Trophoblast cell (in vitro differentiated cells and primary cell): ENCODE measurements around the gene KCNH8.
"Not testable (repeated sequence)": the region's sequence is repeated elsewhere in the genome, so short reads cannot be mapped to it uniquely, and the experiment has no call there.

Source experiments
- DNase-seq, 2 donors: peaks; one replicate each; pipeline ENCODE4 v3.0.0-alpha.2; 2016
- H2AFZ ChIP-seq: 2 replicates; pipeline ENCODE4 v1.6.1; 2013; ENCODE audit warnings: low read length, moderate library complexity, mild to moderate bottlenecking; ENCODE audit not compliant: insufficient read depth, poor library complexity
- H2AK5ac ChIP-seq: 2 replicates; pipeline ENCODE4 v1.6.1; 2013; ENCODE audit warnings: mild to moderate bottlenecking, low read length
- H2BK120ac ChIP-seq: 2 replicates; pipeline ENCODE4 v1.6.1; 2013; ENCODE audit warnings: low read length, mild to moderate bottlenecking, moderate library complexity; ENCODE audit not compliant: insufficient read depth, poor library complexity
- H2BK12ac ChIP-seq: 2 replicates; pipeline ENCODE4 v1.6.1; 2013; ENCODE audit warnings: mild to moderate bottlenecking, low read length, moderate library complexity
- H2BK5ac ChIP-seq: 2 replicates; pipeline ENCODE4 v1.6.1; 2013; ENCODE audit warnings: low read length, low read depth, moderate library complexity, mild to moderate bottlenecking; ENCODE audit not compliant: poor library complexity
- H3K14ac ChIP-seq: 2 replicates; pipeline ENCODE4 v1.6.1; 2013; ENCODE audit warnings: mild to moderate bottlenecking, low read length
- H3K18ac ChIP-seq: 2 replicates; pipeline ENCODE4 v1.6.1; 2013; ENCODE audit warnings: mild to moderate bottlenecking, low read length
- H3K23ac ChIP-seq: 2 replicates; pipeline ENCODE4 v1.6.1; 2013; ENCODE audit warnings: low read length
- H3K27ac ChIP-seq: 2 replicates; pipeline ENCODE4 v1.5.1; 2013; ENCODE audit warnings: low read depth, mild to moderate bottlenecking, inconsistent platforms, low read length, moderate library complexity
- H3K27me3 ChIP-seq: 2 replicates; pipeline ENCODE4 v1.6.1; 2013; ENCODE audit warnings: inconsistent platforms, mild to moderate bottlenecking, low read length, moderate library complexity; ENCODE audit not compliant: insufficient read depth
- H3K36me3 ChIP-seq, 2 experiments: 1 replicate in 1 of 2; 2 replicates in 1 of 2; pipeline ENCODE4 v1.6.1; 2013; ENCODE audit warnings: low read length in 2 of 2, mild to moderate bottlenecking in 2 of 2, moderate library complexity in 1 of 2; ENCODE audit not compliant: insufficient read depth in 2 of 2, control insufficient read depth in 1 of 2
- H3K4ac ChIP-seq: 2 replicates; pipeline ENCODE4 v1.6.1; 2013; ENCODE audit warnings: low read depth, mild to moderate bottlenecking, low read length, moderate library complexity
- H3K4me1 ChIP-seq, 2 experiments: 1 replicate in 1 of 2; 2 replicates in 1 of 2; pipeline ENCODE4 v1.6.1; 2013; ENCODE audit warnings: low read length in 2 of 2, mild to moderate bottlenecking in 2 of 2, moderate library complexity in 1 of 2; ENCODE audit not compliant: insufficient read depth in 2 of 2, control insufficient read depth in 1 of 2
- H3K4me2 ChIP-seq: 2 replicates; pipeline ENCODE4 v1.6.1; 2013; ENCODE audit warnings: inconsistent platforms, mild to moderate bottlenecking, low read length, moderate library complexity
- H3K4me3 ChIP-seq: 2 replicates; pipeline ENCODE4 v1.5.1; 2013; ENCODE audit warnings: mild to moderate bottlenecking, low read depth, low read length, inconsistent platforms
- H3K79me1 ChIP-seq: one replicate; pipeline ENCODE4 v1.6.1; 2013; ENCODE audit warnings: low read length
- H3K79me2 ChIP-seq: 2 replicates; pipeline ENCODE4 v1.6.1; 2013; ENCODE audit warnings: low read length, mild to moderate bottlenecking; ENCODE audit not compliant: control insufficient read depth, insufficient read depth, poor library complexity
- H3K9ac ChIP-seq: 2 replicates; pipeline ENCODE4 v1.6.1; 2013; ENCODE audit warnings: mild to moderate bottlenecking, low read length
- H3K9me3 ChIP-seq: 2 replicates; pipeline ENCODE4 v1.6.1; 2013; ENCODE audit warnings: low read depth, mild to moderate bottlenecking, control low read depth, inconsistent platforms, low read length; ENCODE audit not compliant: insufficient read depth
- H4K12ac ChIP-seq: 2 replicates; pipeline ENCODE4 v1.6.1; 2013; ENCODE audit warnings: low read depth, mild to moderate bottlenecking, low read length, moderate library complexity
- H4K8ac ChIP-seq: 2 replicates; pipeline ENCODE4 v1.6.1; 2013; ENCODE audit warnings: low read depth, mild to moderate bottlenecking, low read length, moderate library complexity
- H4K91ac ChIP-seq: one replicate; pipeline ENCODE4 v1.6.1; 2013; ENCODE audit warnings: low read depth, mild to moderate bottlenecking, low read length, moderate library complexity
- WGBS: extraction: QIAGEN DNeasy Blood & Tissue Kit; methylation state at CpG from one replicate; pipeline ENCODE4 v1.1.7; 2013; ENCODE audit warnings: missing lambda C conversion rate; ENCODE audit not compliant: insufficient read length, insufficient coverage; ENCODE audit errors: extremely low coverage; 5-methylcytosine and 5-hydroxymethylcytosine counted together

Gene KCNH8

DNA sequence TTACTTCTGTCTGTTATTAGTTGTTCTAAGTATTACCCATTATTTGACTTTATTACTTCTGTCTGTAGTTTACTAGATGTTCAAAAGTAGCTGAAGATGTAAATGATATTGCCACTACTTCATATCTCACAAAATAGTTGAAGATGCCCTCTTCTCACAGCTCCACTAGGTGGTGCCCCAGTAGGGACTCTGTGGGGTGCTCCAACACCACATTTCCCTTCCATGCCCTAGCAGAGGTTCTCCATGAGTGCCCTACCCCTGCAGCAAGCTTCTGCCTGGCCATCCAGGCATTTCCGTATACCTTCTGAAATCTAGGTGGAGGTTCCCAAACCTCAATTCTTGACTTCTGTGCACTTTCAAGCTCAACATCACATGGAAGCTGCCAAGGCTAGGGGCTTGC lies 80.8 kb downstream of the KCNH8 start:
- no peak overlapping the region for H3K9ac ChIP-seq
- no peak overlapping the region for H3K23ac ChIP-seq
- no peaks in the 10 kb centered on the region for H3K79me1 ChIP-seq
- H3K79me2 ChIP-seq: no peaks in the 10 kb centered on the region
- no peak overlapping the region for H3K4me3 ChIP-seq
- H3K14ac ChIP-seq: no peak overlapping the region
- no peak overlapping the region for H2BK5ac ChIP-seq
- WGBS: no CpG with 5 or more reads among the region's 1 CpG
- H2AK5ac ChIP-seq: no peak overlapping the region
- no peak overlapping the region for H4K91ac ChIP-seq
- no peak overlapping the region for H4K8ac ChIP-seq
- H3K27me3 ChIP-seq: no peaks in the 10 kb centered on the region
- no peak for DNase-seq
- H3K18ac ChIP-seq: no peak overlapping the region
- no peaks in the 10 kb centered on the region for H3K36me3 ChIP-seq
- no peak overlapping the region for H2AFZ ChIP-seq
- H3K4me1 ChIP-seq: no peaks in the 10 kb centered on the region
- H3K4me2 ChIP-seq: no peak overlapping the region
- no peak overlapping the region for H4K12ac ChIP-seq
- H2BK12ac ChIP-seq: no peak overlapping the region
- no peak overlapping the region for H3K4ac ChIP-seq
- no peak overlapping the region for H2BK120ac ChIP-seq
- no peaks in the 10 kb centered on the region for H3K9me3 ChIP-seq
- no peak overlapping the region for H3K27ac ChIP-seq

DNA sequence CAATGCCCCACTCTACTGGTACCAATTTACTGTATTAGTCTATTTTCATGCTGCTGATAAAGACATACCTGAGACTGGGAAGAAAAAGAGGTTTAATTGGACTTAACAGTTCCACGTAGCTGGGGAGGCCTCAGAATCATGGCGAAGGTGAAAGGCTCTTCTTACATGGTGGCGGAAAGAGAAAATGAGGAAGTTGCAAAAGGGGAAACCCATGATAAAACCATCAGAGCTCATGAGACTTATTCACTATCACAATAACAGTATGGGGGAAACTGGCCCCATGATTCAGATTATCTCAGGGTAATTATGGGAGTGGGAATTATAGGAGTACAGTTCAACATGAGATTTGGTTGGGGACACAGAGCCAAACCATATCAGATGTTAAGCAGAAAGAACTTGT lies 81.6 kb downstream of the KCNH8 start:
- H4K91ac ChIP-seq: not testable (repeated sequence)

DNA sequence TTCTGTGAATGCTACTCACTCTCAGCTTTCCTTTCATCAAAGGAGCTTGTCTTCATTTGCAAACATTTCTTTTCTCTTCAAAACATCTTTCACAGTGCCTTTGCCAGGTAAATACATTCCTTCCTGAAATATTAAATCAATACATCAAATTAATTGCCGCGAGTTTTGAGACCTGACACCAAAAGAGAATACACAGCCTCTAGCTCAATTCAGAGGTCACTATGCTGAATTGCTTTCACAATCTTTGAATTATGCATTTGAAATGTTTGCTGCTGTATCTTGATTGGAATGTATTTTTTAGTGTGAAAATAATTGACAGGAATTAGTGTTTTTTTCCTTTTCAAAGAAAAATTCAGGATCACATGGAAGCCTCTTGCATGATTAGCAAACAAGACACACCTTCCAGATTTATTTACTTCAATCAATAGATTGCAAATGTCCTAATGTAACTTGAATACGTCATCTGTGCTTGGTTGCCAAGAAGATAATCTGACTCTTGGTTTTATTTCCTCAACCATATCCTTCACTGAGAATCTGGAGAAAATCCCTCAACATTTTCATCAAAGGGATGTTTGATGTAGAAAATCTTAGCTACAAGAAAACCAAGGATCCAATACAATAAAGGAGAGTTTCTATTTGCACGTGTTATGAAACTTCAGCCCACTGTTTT lies 83.6 kb downstream of the KCNH8 start:
- Histone ChIP-seq H3K18ac (no peak overlapping the region), H3K23ac (no peak overlapping the region), H2BK12ac (no peak overlapping the region), H3K27me3 (no peaks in the 10 kb centered on the region), H3K36me3 (no peaks in the 10 kb centered on the region), H3K9ac (no peak overlapping the region), H2BK120ac (no peak overlapping the region), H4K12ac (no peak overlapping the region), H3K9me3 (no peaks in the 10 kb centered on the region), H4K91ac (no peak overlapping the region), H3K79me1 (no peaks in the 10 kb centered on the region), H4K8ac (no peak overlapping the region), H3K4me1 (no peaks in the 10 kb centered on the region), H2BK5ac (no peak overlapping the region), H2AK5ac (no peak overlapping the region), H3K4me3 (no peak overlapping the region), H3K14ac (no peak overlapping the region), H3K79me2 (no peaks in the 10 kb centered on the region), H3K27ac (no peak overlapping the region), H3K4me2 (no peak overlapping the region), H2AFZ (no peak overlapping the region), H3K4ac (no peak overlapping the region)
- no peak for DNase-seq
- no CpG with 5 or more reads among the region's 4 CpGs for WGBS

More for the DNA sequence above, 81.6 kb downstream of the KCNH8 start:
- not testable (repeated sequence) for H3K23ac ChIP-seq, H2BK5ac ChIP-seq, H3K4me2 ChIP-seq, H2BK120ac ChIP-seq, DNase-seq, H3K79me1 ChIP-seq, H2BK12ac ChIP-seq, H3K18ac ChIP-seq, H3K9ac ChIP-seq, H3K4ac ChIP-seq, H3K27ac ChIP-seq, H3K79me2 ChIP-seq, H3K27me3 ChIP-seq, H4K8ac ChIP-seq, H3K14ac ChIP-seq, H4K12ac ChIP-seq, H3K9me3 ChIP-seq, H2AFZ ChIP-seq, H3K4me1 ChIP-seq, H3K36me3 ChIP-seq, H2AK5ac ChIP-seq, H3K4me3 ChIP-seq
- WGBS: no CpG with 5 or more reads among the region's 3 CpGs

DNA sequence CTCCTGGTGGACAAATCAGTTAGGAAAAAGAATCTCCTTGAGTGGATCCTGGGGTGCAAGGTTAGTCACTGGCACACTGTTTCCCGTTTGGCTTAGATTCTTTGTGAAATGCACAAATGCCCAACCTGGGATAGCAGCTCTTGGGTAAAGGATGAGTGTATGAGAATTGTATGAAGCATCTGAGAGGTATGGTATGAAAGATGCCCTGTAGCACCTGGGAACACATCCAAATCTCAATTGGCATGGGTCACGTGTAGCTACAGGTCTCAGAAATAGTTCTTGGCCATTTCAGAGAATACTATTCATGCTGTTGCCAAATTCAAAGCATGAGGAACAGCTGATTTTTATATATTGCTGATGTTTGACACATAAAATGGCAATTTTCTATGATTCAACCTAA lies 84.3 kb downstream of the KCNH8 start:
- DNase-seq: no peak
- H3K23ac ChIP-seq: no peak overlapping the region
- no peak overlapping the region for H3K4me3 ChIP-seq
- H3K14ac ChIP-seq: no peak overlapping the region
- WGBS: no CpG with 5 or more reads among the region's 2 CpGs
- no peak overlapping the region for H2BK5ac ChIP-seq
- no peak overlapping the region for H2BK120ac ChIP-seq
- no peak overlapping the region for H3K4ac ChIP-seq
- H4K91ac ChIP-seq: no peak overlapping the region
- H2AFZ ChIP-seq: no peak overlapping the region
- no peaks in the 10 kb centered on the region for H3K27me3 ChIP-seq
- H3K79me2 ChIP-seq: no peaks in the 10 kb centered on the region
- H3K36me3 ChIP-seq: no peaks in the 10 kb centered on the region
- no peak overlapping the region for H3K27ac ChIP-seq
- no peak overlapping the region for H3K18ac ChIP-seq
- no peak overlapping the region for H2BK12ac ChIP-seq
- no peak overlapping the region for H3K4me2 ChIP-seq
- H3K9ac ChIP-seq: no peak overlapping the region
- no peaks in the 10 kb centered on the region for H3K9me3 ChIP-seq
- no peak overlapping the region for H4K12ac ChIP-seq
- no peaks in the 10 kb centered on the region for H3K4me1 ChIP-seq
- no peaks in the 10 kb centered on the region for H3K79me1 ChIP-seq
- H4K8ac ChIP-seq: no peak overlapping the region
- no peak overlapping the region for H2AK5ac ChIP-seq
